Measurements from ENCODE around the gene ANKS1B.

- TF ChIP-seq CTCF (IDR thresholded peaks at IDR 0.05; ENCODE audit: insufficient read depth, low read depth, low read length) (no peak), EZH2 (IDR thresholded peaks at IDR 0.05; ENCODE audit: insufficient read depth, low read length) (no peak)
Observed at GRCh38 chr12:98738539-98738938, 1246.2 kb downstream of the ANKS1B start.
